HEK293T (cell line): Measurements from ENCODE around the gene CCR5AS.

Source experiments
- CTCF ChIA-PET: fragments of 350-600 bp; formaldehyde crosslinking; extraction: SDS; loops from one replicate; lab custom pipeline; 2021; ENCODE audit warnings: antibody characterized with exemption, inconsistent platforms; lab: Yijun Ruan, JAX
- POLR2A ChIA-PET: fragments of 350-600 bp; formaldehyde crosslinking; extraction: SDS; loops from one replicate; lab custom pipeline; 2020; ENCODE audit warnings: antibody characterized with exemption, inconsistent platforms; lab: Yijun Ruan, JAX
- DNase-seq: peaks from one replicate; pipeline ENCODE4 v3.0.0; 2012; ENCODE audit warnings: mixed read lengths; ENCODE audit errors: extremely low spot score
- ARNT ChIP-seq: fragments of 450-650 bp; IDR thresholded peaks from 2 replicates; pipeline ENCODE4 v1.6.1; 2017; ENCODE audit warnings: mild to moderate bottlenecking
- BHLHE40 ChIP-seq: fragments of 450-650 bp; IDR thresholded peaks from 2 replicates; pipeline ENCODE4 v1.6.1; 2016; ENCODE audit warnings: mild to moderate bottlenecking, moderate library complexity, borderline replicate concordance
- CTBP1 ChIP-seq: fragments of 450-650 bp; IDR thresholded peaks from 2 replicates; pipeline ENCODE4 v1.6.1; 2016; ENCODE audit warnings: borderline replicate concordance
- ELF4 ChIP-seq: fragments of 450-650 bp; IDR thresholded peaks from 2 replicates; pipeline ENCODE4 v1.6.1; 2017; ENCODE audit warnings: antibody characterized with exemption
- FOXA1 ChIP-seq: fragments of 450-650 bp; IDR thresholded peaks from 2 replicates; pipeline ENCODE4 v1.6.1; 2016; ENCODE audit warnings: mild to moderate bottlenecking
- FOXK2 ChIP-seq: fragments of 450-650 bp; IDR thresholded peaks from 2 replicates; pipeline ENCODE4 v1.6.1; 2016; ENCODE audit warnings: mild to moderate bottlenecking
- FOXM1 ChIP-seq: fragments of 450-650 bp; IDR thresholded peaks from 2 replicates; pipeline ENCODE4 v1.6.1; 2017; ENCODE audit warnings: mild to moderate bottlenecking, borderline replicate concordance
- HDGF ChIP-seq: fragments of 450-650 bp; IDR thresholded peaks from 2 replicates; pipeline ENCODE4 v1.6.1; 2017; ENCODE audit warnings: antibody characterized with exemption, borderline replicate concordance
- L3MBTL2 ChIP-seq: fragments of 450-650 bp; conservative IDR thresholded peaks from 2 replicates; pipeline ENCODE4 v1.6.1; 2016; ENCODE audit warnings: mild to moderate bottlenecking
- LEF1 ChIP-seq: fragments of 450-650 bp; IDR thresholded peaks from 2 replicates; pipeline ENCODE4 v1.6.1; 2017; ENCODE audit warnings: mild to moderate bottlenecking, borderline replicate concordance
- NFRKB ChIP-seq: fragments of 450-650 bp; IDR thresholded peaks from 2 replicates; pipeline ENCODE4 v1.6.1; 2016; ENCODE audit warnings: mild to moderate bottlenecking, moderate library complexity
- PKNOX1 ChIP-seq: fragments of 450-650 bp; IDR thresholded peaks from 2 replicates; pipeline ENCODE4 v1.6.1; 2016
- SP1 ChIP-seq: fragments of 450-650 bp; IDR thresholded peaks from 2 replicates; pipeline ENCODE4 v1.6.1; 2017
- SUZ12 ChIP-seq: fragments of 450-650 bp; IDR thresholded peaks from 2 replicates; pipeline ENCODE4 v1.6.1; 2016; ENCODE audit warnings: mild to moderate bottlenecking
- TARDBP ChIP-seq: fragments of 450-650 bp; IDR thresholded peaks from 2 replicates; pipeline ENCODE4 v1.6.1; 2016
- ZNF384 ChIP-seq: fragments of 450-650 bp; IDR thresholded peaks from 2 replicates; pipeline ENCODE4 v1.6.1; 2016

CCR5AS gene

DNA sequence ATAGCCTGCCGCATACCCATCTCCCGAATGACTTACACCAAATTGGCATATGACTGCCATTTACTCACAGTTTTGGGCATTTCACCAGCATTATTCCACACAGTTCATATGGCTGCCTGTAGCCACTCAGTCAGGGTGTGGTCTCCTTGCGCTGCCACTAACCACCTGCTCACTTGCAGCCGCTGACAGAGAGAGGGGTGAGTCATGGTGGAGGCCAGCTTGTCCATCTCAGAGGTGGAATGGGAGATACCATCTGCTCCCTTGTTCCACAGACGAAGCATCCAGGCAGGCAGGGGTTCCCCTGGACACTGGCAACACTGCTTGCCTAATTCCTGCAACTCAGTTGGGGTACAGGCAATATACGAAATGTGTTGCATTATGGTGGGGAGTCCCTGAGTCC, 15.8 kb upstream of the CCR5AS start:
- no peak for DNase-seq
- ChIA-PET POLR2A (no interaction called here), CTCF (no interaction called here)
- TF ChIP-seq TARDBP (no peak), ARNT (no peak), LEF1 (no peak), SP1 (no peak), BHLHE40 (no peak), CTBP1 (no peak), HDGF (no peak), L3MBTL2 (no peak), ZNF384 (no peak)

GRCh38 chr3:46420931-46421330, 14.1 kb upstream of the CCR5AS start:
- no peak for DNase-seq
- CTCF ChIA-PET = no interaction called here
- POLR2A ChIA-PET = no interaction called here
- TF ChIP-seq ZNF384 = no peak
- no peak for TF ChIP-seq TARDBP
- no peak for TF ChIP-seq ELF4
- TF ChIP-seq PKNOX1 = no peak

- TF ChIP-seq TARDBP (no peak), LEF1 (no peak), CTBP1 (no peak), PKNOX1 (no peak), ARNT (no peak), ZNF384 (no peak), BHLHE40 (no peak), FOXM1 (no peak), NFRKB (no peak), FOXK2 (no peak), FOXA1 (no peak)
- ChIA-PET CTCF (no interaction called here), POLR2A (no interaction called here)
- DNase-seq = no peak
These were observed 12.9 kb upstream of the CCR5AS start for GRCh38 chr3:46419816-46420215.

DNA sequence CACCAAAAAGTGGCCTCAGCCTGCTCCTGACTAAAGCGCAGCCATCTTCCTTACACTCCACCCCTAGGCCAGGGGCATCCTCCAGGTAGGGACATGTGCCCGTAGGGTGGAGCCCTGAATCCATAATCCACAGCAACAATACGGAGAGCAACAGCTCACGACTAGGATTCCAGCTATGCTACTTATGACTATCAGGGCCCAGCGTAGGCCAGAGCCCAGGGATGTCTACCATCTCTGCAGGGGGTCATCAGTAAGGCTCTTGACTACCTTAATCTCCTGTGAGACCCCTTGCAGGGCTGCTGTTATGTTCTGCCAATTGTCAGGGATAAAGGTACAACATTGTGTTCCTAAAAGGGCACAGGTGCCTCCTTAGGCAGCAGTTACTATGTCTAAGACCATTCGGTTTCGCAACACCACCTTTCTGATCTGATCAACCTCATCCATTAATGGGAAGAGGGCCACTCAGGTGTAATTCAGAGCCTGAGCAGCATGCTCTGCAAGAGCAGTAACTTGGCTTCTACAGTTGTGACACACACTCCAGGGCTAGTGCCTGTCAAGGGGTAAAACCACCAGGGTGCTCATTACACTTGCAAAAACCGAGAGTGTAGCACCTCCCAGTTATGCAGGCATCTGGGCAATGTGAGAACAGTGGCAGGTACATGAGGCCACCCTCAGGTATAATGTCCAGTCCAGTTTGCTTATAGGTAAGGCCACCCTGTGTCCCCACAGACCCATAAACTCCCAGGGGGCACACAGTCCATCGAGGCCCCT, 11.2 kb upstream of the CCR5AS start:
- TF ChIP-seq NFRKB (no peak), ARNT (no peak), ELF4 (no peak), SP1 (no peak), LEF1 (no peak), TARDBP (no peak), CTBP1 (no peak), PKNOX1 (no peak), L3MBTL2 (no peak), HDGF (no peak), FOXA1 (no peak), BHLHE40 (no peak), SUZ12 (no peak)
- POLR2A ChIA-PET = no interaction called here
- DNase-seq = no peak
- CTCF ChIA-PET = no interaction called here

- CTCF ChIA-PET = no interaction called here
- POLR2A ChIA-PET = no interaction called here
- DNase-seq = no peak
These were observed 10.1 kb upstream of the CCR5AS start for GRCh38 chr3:46416811-46417510.

More at GRCh38 chr3:46416811-46417510, 10.1 kb upstream of the CCR5AS start:
- TF ChIP-seq CTBP1 (no peak), FOXK2 (no peak), BHLHE40 (no peak), TARDBP (no peak), HDGF (no peak), SP1 (no peak), ZNF384 (no peak), SUZ12 (no peak), ELF4 (no peak), LEF1 (no peak), ARNT (no peak), PKNOX1 (no peak), NFRKB (no peak)
